COLO829 (cell line): ENCODE measurements around the gene CPNE1.

Source experiments
- DNase-seq: peaks from one replicate; pipeline ENCODE4 v3.0.0; 2012; ENCODE audit warnings: low spot score

Gene CPNE1

DNA sequence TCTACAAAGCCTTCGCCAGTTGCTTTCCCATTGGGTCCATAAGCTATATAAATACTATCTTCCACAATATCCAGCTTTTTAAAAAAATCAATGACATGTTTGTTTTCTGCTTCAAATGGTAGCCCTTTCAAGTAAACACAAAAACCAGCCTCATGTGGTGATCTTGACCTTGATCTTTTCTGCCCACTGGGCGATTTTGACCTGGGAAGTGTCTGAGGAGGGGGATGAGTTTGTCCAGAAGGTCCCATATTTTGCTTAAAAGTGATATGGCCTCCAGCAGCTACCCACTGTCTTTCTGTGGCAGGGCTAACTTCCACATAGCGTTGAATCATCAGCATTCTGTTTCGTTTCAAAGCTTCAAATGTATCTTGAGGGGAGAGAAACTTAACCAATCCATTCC, 10.8 kb downstream of the CPNE1 start:
- no peak for DNase-seq

DNA sequence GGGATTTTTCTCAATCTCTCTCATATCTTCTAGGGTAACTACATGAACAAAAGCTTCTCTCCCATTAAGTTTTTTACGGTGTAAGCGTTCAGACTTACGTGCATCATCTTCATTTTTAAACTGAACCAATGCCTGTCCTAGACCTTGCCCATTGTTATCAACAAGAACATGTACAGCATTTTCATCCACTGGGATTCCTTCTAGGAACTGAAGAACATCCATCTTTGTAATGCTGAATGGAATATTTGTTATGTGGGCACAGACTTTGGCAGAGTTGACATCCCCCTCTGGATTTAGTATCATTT, 11.3 kb downstream of the CPNE1 start:
- no peak for DNase-seq

DNA sequence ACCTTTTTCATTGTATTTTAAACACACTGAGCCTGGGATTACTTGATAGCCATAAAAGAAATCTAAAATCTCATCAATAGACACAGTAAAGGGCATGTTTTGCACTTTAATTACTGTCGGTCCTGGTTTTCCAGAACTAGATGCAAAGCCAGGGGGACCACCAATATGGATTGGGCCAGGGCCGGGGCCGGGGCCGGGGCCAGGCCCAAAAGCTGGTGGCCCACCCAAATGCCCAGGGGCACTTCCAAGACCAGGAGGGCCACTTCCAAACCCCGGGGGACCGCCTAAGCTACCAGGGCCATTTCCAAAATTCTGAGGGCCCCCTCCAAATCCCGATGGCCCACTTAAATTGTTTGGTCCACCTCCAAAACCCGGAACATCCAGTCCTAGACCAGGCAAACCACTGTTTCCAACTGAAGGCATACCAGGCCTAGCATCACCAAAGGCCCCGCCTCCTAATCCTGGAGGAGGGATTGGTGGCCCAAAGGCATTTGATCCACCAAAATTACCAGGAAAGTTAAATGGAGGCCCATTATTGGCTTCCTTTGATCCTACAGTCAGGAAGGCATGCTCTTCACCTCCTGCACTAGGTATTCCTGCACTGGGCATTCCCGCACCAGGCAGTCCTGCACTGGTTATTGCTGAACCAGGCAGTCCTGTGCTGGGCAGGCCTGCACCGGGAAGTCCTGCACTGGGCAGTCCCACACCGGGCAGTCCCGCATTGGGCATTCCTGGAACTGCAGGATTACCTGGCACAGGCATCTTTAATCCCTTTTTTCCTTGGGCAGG, 11.9 kb downstream of the CPNE1 start:
- no peak for DNase-seq

DNA sequence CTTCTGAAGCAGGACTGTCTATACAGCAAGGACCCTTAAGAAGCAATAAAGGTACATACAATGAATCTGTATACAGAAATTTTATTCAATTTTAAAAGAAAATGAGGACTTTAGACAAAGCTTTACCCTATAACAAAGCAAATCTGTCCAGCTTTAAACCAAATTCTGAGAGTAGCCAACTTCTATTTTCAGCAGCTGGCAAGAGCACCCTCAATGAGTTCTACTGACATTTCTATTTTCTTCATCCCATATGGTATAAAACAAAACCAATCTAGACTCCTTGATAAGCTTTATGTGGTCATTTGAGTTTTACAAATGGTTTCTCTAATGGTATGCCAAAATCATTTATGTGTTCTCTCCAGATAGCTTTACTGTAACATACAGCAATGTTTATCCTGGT, 12.7 kb downstream of the CPNE1 start:
- DNase-seq, result no peak

DNA sequence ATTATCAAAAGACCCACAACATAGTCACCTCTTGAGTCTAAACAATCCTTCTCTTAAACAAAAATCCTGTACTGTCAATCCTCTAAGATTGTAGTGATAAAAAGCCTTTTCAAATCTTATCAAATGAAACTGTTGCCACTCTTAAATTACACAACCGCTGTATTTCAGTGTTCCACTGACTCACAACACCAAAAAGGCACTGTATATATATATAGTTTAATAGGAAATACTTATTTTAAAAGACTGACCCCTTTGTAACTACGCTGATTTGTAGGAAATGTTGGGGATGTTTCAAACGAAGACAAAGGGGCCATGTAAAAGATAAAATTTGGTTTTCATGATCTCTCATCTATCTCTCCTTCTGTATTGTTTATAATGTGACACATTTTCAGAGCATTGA, 14.1 kb downstream of the CPNE1 start:
- DNase-seq, result no peak

DNA sequence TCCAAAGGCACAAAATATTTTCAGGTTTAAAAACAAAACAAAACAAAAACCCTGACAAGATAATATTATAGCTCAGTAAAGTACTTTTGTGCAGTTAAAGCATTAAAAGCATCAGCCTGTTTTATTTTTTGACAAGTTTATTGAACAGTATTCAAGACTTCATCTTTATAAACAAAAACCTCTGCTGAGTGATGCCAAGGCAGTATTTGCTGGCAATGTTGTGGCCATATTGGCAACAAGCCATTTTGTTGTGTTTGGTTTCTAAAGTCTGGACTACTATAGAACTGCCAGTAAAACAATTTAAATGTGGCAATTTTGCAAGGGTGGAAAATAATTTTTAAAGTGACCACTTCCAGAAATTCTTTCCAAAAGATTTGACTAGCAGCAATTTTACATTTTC, 15.9 kb downstream of the CPNE1 start:
- no peak for DNase-seq

DNA sequence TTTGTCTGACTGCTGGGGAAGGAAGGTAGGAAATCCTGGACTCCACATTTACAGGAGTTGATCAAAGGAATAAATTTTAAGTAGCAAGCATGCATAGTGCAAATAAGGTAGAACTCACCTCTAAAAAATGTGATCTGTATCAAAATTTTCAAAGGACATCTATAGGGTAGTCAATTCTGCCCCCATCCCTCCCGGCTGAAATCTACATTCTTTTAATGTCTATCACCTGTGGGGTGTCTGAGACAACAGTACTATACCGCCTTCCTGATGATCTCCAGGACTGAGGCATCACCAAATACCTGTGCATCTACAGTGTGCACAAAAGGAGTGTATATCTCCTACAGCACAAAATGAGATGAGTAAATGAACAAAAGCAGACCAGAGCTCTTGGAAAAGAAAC, 19.9 kb downstream of the CPNE1 start:
- DNase-seq, result no peak

DNA sequence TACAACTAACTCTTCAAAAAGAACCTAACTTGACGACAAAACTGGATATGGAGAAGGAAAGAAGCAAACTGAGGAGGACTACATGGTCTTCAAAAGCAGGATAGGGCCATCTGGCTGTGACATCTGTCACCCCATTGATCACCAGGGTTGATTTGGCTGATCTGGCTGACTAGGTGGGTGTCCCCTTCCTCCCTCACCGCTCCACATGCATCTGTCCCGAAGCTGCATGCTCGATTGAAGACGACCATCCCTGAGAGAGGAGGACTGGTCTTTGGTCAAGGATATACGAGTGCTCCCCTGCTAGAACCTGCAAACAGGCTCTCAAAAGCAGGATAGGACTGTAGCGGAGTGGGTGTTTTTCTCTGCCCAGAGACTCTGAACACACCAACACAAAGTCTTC, 21.7 kb downstream of the CPNE1 start:
- DNase-seq, result no peak

DNA sequence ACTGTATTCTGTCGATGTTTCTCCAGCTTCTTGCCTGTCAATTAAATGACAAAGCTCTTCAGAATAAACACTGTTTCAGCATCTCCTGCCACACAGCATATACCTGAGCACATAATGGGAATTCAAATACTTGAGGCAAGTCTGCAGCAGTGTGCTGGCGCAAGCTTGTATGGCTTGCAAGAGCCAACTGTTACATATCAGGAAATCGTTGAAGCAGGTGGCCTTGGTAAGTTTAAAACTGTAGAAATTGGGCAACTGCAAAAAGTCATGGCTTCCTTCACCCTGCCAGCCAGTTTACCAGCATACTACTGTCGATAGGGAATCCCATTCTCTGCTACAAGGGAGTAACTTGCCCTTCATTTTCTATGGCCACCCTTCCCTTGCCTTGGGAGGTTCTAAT, 23.0 kb downstream of the CPNE1 start:
- no peak for DNase-seq

DNA sequence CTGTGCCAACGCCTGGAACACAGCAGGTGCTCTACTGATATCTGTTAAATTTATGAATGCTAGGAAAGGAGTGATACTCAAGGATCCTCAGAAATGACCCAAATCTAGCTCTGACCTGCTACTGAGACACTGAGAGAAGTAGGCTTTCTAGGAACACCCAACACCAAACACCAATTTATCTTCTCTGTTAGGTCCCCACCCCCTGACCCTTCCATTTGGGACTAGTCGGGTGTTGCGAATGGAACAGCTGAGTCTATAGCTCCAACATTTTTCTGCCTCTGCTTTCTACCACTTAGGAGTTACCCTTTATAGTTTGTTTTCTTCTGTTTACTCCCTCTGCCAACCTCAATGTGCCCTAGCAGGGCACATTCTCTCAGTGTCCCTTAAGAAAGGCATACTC, 24.0 kb downstream of the CPNE1 start:
- no peak for DNase-seq

DNA sequence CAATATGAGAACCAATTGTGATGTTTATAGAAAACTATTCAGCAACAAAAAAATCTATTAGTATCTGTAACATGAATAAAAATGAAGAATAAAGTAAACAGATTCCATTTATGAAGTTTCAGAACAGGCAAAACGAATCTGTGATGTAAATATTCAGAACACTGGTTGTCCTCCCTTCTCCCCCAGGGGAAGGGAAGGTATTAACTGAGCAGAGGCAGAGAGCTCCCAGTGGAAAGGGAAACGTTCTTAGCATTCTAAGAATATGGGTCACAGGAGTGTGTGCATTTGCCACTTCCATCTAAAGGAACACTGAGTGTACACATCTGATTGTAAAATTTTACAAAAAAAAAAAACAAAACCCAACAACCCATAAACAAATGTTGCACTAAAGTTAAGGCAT, 25.9 kb downstream of the CPNE1 start:
- DNase-seq, result no peak

DNA sequence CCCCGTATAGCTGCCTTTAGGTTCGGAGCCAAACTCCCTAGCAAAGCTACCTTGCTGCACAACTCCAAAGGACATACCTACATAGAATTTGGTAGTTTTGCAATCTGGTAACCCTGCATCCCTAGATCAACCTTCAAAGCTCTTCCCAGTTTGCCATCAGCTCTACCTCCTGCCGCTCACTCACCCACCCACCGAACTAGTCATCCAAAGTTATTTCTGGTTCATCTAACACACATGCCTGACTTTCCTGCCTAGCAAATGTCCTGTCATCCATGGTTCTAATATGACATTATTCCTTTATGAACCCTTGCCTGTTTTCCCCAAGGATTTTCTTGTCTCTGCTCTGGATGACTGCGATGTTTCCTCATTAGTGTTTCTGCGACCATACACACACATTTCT, 27.4 kb downstream of the CPNE1 start:
- no peak for DNase-seq

DNA sequence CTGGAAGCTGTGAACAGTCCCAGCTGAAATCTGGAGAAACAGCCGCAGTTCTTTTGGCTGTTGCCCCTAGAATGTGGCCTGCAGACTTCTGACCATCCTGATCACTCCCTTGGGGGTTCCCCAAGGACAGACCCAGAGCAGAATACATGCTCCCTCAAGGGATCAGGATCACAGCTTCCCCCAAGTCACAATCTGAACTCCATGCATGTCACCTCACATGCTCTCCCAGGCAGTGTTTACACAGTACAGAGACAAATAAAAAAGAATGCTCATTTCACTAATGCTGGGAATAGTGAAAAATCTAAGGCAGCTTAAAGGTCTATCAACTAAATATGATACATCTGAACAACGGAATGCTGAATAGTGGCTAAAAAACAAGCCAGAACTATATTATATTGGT, 28.6 kb downstream of the CPNE1 start:
- DNase-seq, result no peak

DNA sequence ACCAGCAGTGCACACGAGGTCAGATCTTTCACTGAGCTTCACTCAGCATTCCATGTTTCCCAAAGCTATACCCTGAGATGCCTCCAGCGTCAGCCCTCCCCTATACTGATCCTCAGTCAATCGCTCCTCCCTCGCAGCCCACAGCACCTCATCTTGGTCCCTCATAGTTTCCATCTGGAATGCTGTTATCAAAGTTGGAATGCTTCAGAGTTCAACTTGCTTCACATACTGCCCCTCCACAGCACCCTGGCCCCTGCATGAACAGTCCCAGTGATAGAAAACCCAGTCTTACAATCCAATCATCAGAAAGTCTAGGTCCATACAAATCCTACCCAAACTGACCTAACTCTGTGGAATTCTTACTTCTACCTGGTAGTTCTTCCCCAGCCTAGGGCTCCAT, 29.0 kb downstream of the CPNE1 start:
- no peak for DNase-seq

DNA sequence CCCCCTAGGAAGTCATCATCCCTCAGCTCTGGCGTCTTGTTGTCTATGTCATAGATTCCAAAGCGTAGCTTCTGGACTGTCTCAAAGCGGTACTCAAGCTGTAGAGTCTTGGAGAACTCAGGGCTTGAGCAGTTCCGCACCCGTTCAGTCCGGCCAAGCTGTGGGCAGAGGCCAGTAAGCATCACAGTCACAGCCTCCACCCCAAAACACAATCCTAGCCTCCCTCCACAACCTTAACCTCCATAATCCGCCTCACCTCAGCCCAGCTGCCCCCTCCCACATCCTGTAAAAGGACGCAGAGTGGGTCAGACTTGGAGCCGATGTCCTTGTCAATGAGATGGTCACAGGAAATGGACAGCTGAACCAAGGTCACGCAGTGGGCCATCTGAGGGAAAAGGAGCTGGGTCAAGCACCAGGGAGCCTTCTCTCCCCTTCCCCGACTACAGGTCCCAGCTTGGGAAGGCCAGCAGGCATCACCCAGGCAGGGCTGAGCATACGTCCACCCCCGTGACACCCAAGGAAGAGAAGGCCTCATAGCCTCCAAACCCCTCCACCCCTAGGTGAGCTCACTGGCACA, 32.1 kb downstream of the CPNE1 start:
- no peak for DNase-seq

DNA sequence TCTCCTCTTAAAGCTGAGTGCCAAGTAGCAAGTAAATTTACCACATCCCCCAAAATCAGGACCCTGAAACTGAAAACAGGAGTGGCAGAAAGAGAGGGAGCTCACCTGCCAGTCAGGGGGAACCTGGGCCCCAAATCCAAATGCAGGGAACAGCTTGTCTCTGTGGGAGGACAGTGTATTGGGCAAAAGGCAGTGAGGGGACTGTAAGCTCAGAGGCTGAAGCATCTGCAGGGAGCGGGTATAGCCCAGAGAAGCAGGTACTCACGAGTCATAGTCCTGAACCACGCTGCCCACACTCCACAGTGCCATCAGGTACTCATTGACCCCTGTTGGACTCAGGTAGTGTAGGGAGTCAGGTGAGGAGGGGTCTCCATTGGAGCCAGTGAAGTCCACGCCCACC, 34.1 kb downstream of the CPNE1 start:
- DNase-seq, result no peak

DNA sequence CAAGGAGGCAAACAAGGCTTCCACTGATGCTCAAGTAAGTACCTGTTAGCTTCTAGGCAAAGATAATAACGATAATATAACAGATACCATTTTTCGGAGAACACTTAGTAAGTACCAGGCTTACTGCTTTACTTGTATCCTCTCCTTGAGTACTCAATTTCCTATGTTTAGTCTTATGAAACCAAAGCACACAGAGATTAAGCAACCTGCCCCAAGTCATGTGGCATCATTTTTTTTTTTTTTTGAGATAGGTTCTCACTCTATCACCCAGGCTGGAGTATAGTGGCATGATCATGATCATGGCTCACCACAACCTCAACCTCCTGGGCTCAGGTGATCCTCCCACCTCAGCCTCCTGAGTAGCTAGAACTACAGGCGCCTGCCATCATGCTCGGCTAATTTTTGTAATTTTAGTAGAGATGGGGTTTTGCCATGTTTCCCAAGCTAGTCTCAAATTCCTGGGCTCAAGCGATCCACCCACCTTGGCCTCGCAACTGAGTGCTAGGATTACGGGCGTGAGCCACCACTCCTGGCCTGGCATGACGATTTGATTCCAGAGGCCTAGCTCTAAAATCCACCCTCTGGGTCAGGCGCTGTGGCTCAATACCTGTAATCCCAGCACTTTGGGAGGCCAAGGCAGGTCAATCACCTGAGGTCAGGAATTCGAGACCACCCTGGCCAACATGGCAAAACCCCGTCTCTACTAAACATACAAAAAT, 35.1 kb downstream of the CPNE1 start:
- no peak for DNase-seq

DNA sequence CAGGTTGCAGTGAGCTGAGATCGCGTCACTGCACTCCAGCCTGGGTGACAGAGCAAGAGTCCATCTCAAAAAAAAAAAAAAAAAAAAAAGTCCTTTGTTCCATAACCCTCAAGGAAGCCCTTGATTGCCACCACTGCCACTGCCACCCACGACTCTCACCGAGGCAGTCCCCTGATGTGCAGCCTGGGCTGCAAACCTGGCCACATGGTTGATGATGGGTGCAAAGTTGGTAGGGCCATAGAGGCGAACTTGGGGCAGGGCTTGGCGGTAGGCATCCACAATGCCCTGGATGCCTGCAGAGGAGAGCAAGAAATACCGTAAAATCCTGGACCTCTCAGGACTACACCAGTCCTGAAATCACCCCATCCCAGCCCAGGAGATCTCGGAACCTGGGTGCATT, 37.6 kb downstream of the CPNE1 start:
- DNase-seq, result no peak

DNA sequence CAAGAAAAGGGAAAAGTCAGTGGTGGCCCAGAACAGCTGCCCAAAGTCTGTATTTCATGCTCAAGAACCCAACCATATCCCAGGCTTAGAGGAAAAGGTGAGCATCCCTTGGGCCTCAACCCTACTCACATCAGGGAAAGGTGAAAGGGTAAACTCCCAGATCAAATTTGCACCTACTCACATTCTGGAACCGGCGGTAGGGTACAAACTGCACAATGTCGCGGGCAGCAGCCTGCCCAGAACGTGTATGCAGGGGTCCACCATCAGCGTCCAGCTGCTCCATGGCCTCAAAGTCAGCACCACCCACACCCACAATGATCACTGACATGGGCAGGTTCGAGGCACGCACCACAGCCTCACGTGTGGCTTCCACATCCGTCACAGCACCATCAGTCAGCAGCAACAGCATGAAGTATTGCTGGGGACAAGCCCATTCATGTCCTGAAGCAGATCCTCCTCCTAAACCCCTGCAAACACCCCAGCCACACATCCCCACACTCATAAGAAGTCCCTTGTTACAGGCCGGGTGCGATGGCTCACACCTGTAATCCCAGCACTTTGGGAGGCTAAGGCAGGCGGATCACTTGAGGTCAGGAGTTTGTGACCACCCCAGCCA, 38.2 kb downstream of the CPNE1 start:
- DNase-seq, result no peak

DNA sequence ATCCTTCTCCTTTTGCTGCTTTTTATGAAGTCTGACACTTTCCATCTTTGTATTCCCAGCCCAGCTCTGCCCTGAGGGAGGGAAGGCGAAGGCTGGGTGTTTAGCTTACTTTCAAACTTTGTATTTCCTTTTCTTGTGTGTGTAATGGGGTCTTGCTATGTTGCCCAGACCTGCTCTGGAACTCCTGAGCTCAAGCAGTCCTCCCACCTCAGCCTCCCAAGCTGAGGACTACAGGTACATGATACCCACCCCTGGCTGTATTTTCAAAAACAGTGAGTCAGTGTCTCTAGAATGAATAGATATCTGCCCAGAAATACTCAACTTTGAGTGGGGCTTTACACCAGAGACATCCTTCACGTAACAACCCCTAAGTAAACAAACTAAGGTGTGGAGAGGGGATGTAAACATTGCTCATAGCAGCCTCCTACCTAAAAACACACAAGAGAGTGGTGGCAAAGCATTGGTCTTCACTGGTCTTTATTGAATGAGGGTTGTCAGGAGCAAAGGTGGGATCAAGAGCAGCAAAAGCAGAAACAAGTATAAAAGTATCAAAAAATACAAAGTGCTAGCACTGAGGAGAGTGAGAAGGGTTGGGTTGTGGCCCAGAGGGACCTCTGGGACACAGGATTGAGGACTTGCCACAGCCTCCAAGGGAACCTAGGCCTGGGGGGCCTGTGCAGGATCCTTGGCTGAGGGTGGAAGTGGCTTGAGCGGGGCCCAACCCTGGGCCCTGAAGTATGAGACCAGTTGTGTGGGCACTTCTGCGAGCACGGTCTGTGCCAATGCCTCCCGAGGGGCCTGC, 38.9 kb downstream of the CPNE1 start:
- DNase-seq, result no peak

DNA sequence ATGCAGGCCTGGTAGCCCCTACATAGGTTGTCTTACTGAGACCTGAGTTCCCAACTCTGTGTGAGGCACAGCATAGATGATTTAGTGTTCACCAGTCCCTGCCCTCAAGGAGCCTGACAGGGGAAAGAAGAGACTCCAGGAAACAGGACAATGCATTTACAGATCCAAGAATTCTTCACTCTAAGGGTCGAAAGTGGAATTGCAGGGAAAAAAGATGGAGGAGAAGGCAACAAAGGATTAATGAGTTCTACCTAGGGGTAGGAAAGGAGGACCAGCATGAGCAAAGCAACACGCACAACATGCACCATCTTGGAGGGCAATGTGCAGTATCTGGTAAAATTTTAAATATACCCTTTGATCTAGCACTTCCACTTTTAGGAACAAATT, 43.1 kb downstream of the CPNE1 start:
- no peak for DNase-seq

DNA sequence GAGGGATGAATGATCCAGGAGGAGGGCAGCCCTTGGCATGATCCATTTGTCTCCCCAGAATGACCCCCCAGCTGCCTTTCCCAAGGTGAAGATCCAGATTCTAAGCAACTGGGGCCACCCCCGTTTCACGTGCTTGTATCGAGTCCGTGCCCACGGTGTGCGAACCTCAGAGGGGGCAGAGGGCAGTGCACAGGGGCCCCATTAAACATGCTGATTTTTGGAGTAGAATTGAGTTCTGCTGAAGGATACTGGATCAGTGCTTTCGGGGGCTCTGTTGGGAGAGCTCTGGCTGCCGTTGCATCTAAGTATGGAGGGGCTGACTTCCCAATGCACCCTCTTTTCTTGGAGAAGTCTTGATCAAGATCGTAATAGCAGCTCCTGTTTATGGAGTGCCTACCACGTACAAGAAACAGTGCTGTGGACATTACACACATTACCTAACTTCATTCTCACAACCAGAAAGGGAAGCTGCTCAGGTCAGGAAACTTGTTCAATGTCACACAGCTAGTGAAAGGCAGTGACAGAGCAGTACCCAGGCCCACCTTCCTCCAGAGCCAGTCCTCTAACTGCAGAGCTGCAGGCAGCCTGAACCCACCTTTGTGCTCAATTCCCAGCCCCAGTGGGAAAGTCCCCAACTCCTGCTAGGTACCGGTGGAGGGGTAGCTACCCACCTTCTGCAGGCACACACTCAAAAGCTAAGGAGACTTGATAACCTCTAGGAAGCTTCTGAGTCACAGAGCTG, 43.7 kb downstream of the CPNE1 start:
- no peak for DNase-seq
